Spinal cord (tissue), 10 donors: ENCODE data around the gene CCNK. TPM values are rescaled to one million over a fixed set of nuclear protein-coding genes. Genes with fewer than 3 reads are reported as not detected.

Experiments
- DNase-seq, 6 donors: peaks; one replicate each; pipeline versions ENCODE4 v3.0.0 to v3.0.0-alpha.2; 2013 to 2015; ENCODE audit warnings: low spot score in 6 of 6, low read depth in 4 of 6
- H3K27ac ChIP-seq: one replicate; pipeline ENCODE4 v1.5.1; 2013; ENCODE audit warnings: low read depth, low read length, control low read depth
- H3K27me3 ChIP-seq: one replicate; pipeline ENCODE4 v1.6.1; 2013; ENCODE audit warnings: low read length; ENCODE audit not compliant: control insufficient read depth, insufficient read depth
- H3K36me3 ChIP-seq: one replicate; pipeline ENCODE4 v1.6.1; 2013; ENCODE audit warnings: low read length; ENCODE audit not compliant: control insufficient read depth, insufficient read depth
- H3K4me1 ChIP-seq: one replicate; pipeline ENCODE4 v1.6.1; 2013; ENCODE audit warnings: low read length; ENCODE audit not compliant: control insufficient read depth, insufficient read depth
- H3K4me3 ChIP-seq: one replicate; pipeline ENCODE4 v1.5.1; 2013; ENCODE audit warnings: low read depth, low read length, control low read depth
- H3K9me3 ChIP-seq: one replicate; pipeline ENCODE4 v1.6.1; 2013; ENCODE audit warnings: low read length; ENCODE audit not compliant: control insufficient read depth, insufficient read depth
- WGBS: methylation state at CpG from one replicate; pipeline ENCODE4 v1.1.5; 2013; ENCODE audit warnings: missing lambda C conversion rate; ENCODE audit not compliant: insufficient coverage; 5-methylcytosine and 5-hydroxymethylcytosine counted together
- polyA plus RNA-seq, 2 donors: library from polyadenylated mRNA; unstranded; fragments of 120-200 nt; gene quantifications; one replicate each; pipeline ENCODE4 v1.2.1, GENCODE V29; 2013; ENCODE audit not compliant: insufficient read length in 2 of 2
- total RNA-seq, 2 donors: library from RNA; depleted of rRNA in 1 of 2; stranded (reverse); fragments of 120-200 nt in 1 of 2; fragments of >200 nt in 1 of 2; gene quantifications; one replicate each; pipeline versions ENCODE4 v1.2.3 to v1.2.4, GENCODE V29; 2013 to 2014
- donor health status: healthy.

CCNK gene
- total and polyA plus RNA-seq, 4 donors = 25.7 to 49.0 (median 41.4) TPM

DNA sequence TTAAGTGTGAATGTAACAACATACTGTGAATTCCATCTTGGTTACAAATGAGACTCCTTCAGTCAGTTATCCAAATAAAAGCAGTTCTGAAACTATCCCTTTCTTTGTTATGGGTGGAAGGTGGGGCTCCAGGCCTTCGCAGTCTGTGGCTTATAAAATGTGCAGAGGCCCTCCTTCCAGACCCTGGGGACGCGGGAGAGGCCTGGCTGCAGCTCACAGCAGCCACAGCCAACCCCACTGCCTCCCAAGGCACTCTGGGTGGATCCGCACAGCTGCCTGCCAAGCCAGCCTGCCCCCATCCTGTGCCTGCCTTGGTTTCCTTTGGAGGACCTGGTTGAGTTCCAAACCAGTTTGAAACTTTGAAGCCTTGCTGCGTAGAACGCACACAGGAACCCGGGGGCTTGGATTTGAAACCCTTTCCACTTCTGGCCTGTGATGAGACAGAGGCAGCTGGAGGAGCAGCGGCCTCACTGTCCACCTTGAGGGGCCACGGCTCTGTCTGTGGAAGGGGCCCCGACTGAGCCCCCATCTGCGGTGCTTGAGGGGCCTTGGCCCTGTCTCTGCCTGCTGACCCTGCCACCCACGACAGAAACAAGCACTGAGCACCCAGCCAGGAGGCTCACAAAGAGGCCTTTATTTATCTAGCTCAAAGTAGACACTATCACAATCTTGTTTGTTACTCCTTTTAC lies 30.4 kb downstream of the CCNK start:
- peaks cover 85% of the 10 kb centered on the region for H3K36me3 ChIP-seq
- DNase-seq = peak in 1 of 6 donors; percentile 61

DNA sequence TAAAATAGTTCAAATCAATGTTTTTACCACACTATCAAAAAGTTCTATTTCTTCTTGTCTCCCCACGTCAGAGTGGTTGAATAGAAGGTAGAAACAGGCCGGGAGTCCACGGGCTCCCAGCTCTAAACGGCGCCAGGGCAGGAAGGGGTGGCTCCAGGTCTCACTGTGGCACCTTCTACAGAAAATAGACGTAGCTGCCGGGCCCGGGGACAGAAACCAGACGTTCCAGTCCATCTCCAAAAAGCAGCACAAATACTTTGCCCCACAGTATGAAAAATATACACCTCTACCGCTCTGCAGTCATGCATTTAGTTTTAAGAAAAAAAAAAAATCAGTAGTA lies 30.9 kb downstream of the CCNK start:
- Histone ChIP-seq H3K4me1 (peaks cover 22% of the 10 kb centered on the region), H3K27me3 (no peaks in the 10 kb centered on the region), H3K27ac (peak overlapping the region; percentile 63), H3K9me3 (no peaks in the 10 kb centered on the region), H3K4me3 (no peak overlapping the region), H3K36me3 (peaks cover 85% of the 10 kb centered on the region)
- peak in 1 of 6 donors; percentile 0 for DNase-seq
- 71% methylated on average over 5 of the region's 10 CpGs for WGBS

More for the DNA sequence above, 30.4 kb downstream of the CCNK start:
- H3K27me3 ChIP-seq = no peaks in the 10 kb centered on the region
- 47% methylated on average over 12 of the region's 12 CpGs for WGBS
- no peaks in the 10 kb centered on the region for H3K9me3 ChIP-seq
- H3K4me1 ChIP-seq = peaks cover 22% of the 10 kb centered on the region
- H3K4me3 ChIP-seq = no peak overlapping the region
- H3K27ac ChIP-seq = peak overlapping the region; percentile 63

DNA sequence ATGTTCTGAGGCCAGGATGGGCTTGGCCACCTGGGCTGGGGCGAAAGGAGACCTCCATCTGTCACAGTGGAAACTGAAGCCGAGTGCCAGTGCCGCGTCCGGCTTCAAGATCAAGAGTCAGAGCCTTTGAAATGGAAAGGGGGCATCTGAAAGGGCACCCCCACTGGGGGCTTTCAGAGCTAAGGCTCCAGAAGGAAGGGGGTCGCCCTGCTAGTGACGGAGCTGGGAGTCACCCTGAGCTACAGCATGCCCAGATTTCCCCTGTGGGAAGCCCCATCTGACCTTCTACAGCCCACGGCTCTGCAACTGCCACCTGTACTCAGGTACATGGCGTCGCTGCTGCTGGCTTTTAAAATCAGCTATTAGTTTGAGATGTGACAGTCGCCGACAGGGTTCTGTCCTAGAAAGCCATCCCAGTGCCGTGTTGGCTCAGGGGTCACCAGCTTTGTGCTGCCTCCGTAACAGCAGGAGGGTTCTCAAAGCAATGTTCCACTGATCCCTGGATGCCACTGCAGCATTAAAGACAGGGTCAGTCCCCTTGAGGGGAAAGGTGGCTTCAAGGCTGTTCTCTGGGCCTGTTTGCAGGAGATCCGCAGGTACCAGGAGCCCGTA lies 31.5 kb downstream of the CCNK start:
- WGBS = 85% methylated on average over 16 of the region's 16 CpGs
- H3K27me3 ChIP-seq = no peaks in the 10 kb centered on the region
- no peaks in the 10 kb centered on the region for H3K9me3 ChIP-seq
- peak in 1 of 6 donors; percentile 1 for DNase-seq
- no peak overlapping the region for H3K27ac ChIP-seq
- H3K4me3 ChIP-seq = no peak overlapping the region
- peaks cover 86% of the 10 kb centered on the region for H3K36me3 ChIP-seq
- H3K4me1 ChIP-seq = peaks cover 22% of the 10 kb centered on the region

DNA sequence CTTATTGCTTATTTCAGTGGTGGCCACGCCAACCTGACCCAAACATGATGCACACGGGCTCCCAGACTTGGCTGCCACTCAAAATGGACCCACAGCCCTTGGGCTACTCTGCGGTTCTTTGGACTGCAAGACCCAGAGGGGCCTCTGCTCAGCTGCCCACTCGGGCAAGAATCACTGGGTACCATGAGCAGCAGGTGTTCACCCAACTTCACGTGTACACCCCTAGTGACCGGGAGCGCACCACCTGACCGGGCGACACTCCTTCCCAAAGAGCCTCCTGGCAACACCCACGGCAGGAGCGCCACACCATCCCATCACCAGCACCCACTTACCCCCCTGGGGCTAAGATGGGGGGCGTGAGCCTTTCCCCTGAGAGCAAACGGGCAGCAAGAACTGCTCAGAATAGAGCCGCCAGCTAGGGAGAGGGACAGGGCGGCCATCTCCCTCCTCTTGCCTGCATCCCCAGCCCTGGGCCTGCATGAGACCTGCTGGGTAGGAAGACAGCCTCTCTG lies 32.0 kb downstream of the CCNK start:
- 87% methylated on average over 10 of the region's 15 CpGs for WGBS
- Histone ChIP-seq H3K9me3 (no peaks in the 10 kb centered on the region), H3K4me1 (peaks cover 24% of the 10 kb centered on the region), H3K4me3 (no peak overlapping the region), H3K27me3 (no peaks in the 10 kb centered on the region), H3K36me3 (peaks cover 82% of the 10 kb centered on the region), H3K27ac (no peak overlapping the region)
- DNase-seq = no peak

DNA sequence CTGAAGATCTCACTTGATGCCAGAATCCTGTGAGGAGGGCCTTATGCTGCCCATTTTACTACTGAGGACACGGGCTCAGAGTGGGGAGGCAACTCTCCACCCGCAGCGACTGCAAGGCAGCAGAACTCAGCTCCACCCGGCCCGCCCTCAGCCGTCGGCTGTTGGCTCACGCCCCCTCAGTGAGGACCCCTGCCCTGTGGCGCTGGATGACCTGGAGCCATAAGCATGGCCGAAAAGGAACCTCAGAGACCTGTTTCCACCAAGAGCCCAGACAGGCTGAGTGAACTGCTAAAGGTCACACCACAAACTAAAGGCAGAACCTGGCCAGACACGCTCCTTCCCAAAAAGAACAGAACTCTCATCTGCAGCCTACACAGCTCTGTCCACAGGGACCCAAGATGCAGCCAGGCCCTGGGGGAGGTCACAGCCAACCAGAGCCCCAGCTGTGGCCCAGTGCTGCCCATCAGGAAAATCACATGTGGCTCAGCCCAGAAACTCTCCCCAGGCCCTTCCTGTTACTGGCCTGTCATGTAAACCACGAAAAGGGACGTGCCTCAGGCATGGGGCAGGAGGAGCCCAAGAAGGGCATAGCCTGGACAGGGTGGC lies 32.8 kb downstream of the CCNK start:
- DNase-seq = no peak
- Histone ChIP-seq H3K36me3 (peaks cover 74% of the 10 kb centered on the region), H3K27ac (no peak overlapping the region), H3K4me3 (no peak overlapping the region), H3K27me3 (no peaks in the 10 kb centered on the region), H3K4me1 (peaks cover 30% of the 10 kb centered on the region), H3K9me3 (no peaks in the 10 kb centered on the region)
- 82% methylated on average over 13 of the region's 13 CpGs for WGBS

DNA sequence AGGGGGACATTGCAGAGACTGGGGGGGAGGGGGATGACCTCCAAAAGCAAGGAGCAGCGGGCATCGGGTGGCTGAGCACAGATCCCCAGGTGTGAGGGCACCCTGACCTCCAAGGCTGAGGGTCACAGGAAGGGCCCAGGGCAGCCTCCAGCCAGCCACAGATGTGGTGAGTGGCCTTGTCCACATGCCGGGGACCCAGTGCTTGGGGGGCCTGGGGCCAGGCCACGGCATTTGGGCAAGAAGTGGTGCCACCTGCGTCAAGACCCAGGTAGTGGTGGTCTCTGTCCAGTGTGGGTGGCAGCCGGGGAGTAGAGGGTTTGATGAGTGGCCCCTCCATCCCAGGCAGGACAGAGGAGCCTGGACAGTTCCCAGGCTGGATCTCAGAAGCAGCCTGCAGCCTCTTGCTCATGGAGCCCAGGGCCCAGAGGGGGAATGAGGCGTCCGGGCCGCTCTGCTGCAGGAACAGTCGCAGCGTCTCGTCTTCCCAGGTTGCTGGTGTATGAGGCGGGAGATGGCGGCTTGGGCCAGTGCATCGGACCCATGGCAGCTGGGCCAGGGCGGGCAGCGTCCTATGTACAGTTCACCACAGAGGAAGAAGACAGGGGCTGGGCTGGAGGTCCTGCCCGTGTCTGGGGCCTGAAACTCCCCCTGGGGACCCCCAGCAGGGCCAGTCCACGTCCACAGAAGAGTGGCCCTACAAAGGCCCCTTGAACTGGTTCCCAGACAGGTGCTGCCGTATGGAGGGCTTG lies 33.5 kb downstream of the CCNK start:
- Histone ChIP-seq H3K4me3 (no peak overlapping the region), H3K27ac (no peak overlapping the region)
- no peak for DNase-seq

DNA sequence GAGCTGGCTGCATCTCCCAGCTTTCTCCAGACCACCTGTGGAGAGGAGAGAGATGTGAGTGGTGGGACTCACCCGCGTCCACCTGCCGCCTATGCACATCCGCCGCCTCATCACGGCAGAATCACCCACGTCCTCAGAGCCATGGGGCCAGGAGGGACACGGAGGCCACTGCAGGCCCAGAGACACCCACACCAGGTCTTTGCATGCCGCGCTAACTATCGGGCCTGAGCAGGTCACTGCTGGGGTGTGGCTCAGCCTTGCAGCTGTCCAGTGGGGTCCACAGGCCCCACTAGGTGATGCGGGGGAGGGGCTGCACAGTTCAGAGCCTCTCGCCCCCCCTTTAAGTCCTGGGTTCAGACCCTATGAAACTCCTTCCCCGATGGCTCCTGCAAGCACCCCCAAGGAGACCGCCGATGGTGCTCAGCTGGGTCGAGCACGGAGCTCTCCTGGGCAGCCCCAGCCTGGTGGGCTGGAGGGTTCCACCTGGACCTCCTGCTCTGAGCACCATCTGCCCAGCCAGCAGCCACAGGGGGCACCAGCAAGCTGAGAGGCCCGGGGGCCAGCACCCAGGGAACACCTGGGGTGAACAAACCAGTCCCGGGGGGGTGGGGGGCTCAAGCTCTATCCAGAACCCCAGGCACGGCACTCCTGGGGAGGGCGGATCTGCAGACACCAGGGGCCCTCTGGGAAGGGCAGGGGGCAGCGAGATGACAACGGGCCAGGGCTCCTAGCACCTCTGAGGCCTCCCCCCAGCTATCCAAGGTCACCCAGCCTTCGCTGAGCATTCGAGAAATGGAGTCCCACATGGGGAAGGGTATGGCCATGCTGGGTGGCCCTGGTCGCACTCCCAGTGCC lies 34.3 kb downstream of the CCNK start:
- peaks cover 26% of the 10 kb centered on the region for H3K4me1 ChIP-seq
- peaks cover 68% of the 10 kb centered on the region for H3K36me3 ChIP-seq
- H3K27me3 ChIP-seq = no peaks in the 10 kb centered on the region
- no peak overlapping the region for H3K4me3 ChIP-seq
- DNase-seq = no peak
- 85% methylated on average over 25 of the region's 27 CpGs for WGBS
- H3K9me3 ChIP-seq = no peaks in the 10 kb centered on the region
- H3K27ac ChIP-seq = no peak overlapping the region

More for the DNA sequence above, 33.5 kb downstream of the CCNK start:
- H3K27me3 ChIP-seq = no peaks in the 10 kb centered on the region
- H3K4me1 ChIP-seq = peaks cover 28% of the 10 kb centered on the region
- H3K36me3 ChIP-seq = peaks cover 67% of the 10 kb centered on the region
- 89% methylated on average over 19 of the region's 20 CpGs for WGBS
- no peaks in the 10 kb centered on the region for H3K9me3 ChIP-seq

DNA sequence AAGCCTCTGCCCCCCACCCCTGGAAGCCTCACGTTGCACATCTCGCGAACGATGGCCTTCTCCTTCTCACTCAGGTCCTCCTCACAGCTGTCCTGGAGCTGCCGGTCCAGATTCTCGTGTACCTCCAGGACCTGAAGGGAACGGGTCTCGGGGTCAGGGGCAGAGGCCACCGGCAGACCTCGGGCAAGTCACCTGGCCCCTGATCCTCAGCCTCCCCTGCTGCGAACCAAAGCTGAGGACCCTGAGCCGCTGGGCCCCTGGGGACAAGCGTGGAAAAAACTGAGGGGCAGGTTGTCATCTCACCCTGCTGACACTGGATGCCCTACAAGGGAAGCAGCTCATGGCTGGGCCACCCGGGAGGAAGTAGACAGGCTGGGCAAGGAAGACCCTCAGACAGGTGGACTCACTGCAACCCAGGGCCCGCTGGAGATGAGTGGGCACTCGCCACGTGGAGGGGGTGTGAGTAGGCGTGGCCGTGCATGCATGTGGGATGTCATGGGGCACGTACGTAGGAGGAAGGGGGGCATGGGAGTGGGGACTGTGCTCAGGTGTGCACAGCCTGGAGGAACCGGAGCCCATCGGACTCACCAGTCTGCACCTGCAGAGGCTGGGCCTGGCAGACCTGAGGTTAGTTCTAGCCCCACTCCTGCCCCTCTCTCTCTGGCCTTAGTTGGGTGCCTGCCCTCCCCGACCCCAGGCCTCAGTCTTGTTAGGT lies 35.1 kb downstream of the CCNK start:
- H3K4me1 ChIP-seq = peaks cover 25% of the 10 kb centered on the region
- H3K4me3 ChIP-seq = no peak overlapping the region
- peaks cover 74% of the 10 kb centered on the region for H3K36me3 ChIP-seq
- no peaks in the 10 kb centered on the region for H3K27me3 ChIP-seq
- H3K27ac ChIP-seq = no peak overlapping the region
- no peaks in the 10 kb centered on the region for H3K9me3 ChIP-seq
- 91% methylated on average over 24 of the region's 24 CpGs for WGBS
- DNase-seq = no peak
